Activated CD8-positive, alpha-beta memory T cell treated with anti-CD3 and anti-CD28 coated beads, Interleukin-2, amount 50 U/mL, for 48 hours (primary cell): Measurements from ENCODE around the gene ADAMTSL3.

Source experiments
- DNase-seq: peaks from one replicate; pipeline ENCODE4 v3.0.0-alpha.2; 2020

Gene ADAMTSL3, protein sequence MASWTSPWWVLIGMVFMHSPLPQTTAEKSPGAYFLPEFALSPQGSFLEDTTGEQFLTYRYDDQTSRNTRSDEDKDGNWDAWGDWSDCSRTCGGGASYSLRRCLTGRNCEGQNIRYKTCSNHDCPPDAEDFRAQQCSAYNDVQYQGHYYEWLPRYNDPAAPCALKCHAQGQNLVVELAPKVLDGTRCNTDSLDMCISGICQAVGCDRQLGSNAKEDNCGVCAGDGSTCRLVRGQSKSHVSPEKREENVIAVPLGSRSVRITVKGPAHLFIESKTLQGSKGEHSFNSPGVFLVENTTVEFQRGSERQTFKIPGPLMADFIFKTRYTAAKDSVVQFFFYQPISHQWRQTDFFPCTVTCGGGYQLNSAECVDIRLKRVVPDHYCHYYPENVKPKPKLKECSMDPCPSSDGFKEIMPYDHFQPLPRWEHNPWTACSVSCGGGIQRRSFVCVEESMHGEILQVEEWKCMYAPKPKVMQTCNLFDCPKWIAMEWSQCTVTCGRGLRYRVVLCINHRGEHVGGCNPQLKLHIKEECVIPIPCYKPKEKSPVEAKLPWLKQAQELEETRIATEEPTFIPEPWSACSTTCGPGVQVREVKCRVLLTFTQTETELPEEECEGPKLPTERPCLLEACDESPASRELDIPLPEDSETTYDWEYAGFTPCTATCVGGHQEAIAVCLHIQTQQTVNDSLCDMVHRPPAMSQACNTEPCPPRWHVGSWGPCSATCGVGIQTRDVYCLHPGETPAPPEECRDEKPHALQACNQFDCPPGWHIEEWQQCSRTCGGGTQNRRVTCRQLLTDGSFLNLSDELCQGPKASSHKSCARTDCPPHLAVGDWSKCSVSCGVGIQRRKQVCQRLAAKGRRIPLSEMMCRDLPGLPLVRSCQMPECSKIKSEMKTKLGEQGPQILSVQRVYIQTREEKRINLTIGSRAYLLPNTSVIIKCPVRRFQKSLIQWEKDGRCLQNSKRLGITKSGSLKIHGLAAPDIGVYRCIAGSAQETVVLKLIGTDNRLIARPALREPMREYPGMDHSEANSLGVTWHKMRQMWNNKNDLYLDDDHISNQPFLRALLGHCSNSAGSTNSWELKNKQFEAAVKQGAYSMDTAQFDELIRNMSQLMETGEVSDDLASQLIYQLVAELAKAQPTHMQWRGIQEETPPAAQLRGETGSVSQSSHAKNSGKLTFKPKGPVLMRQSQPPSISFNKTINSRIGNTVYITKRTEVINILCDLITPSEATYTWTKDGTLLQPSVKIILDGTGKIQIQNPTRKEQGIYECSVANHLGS (N-terminal part only)

DNA sequence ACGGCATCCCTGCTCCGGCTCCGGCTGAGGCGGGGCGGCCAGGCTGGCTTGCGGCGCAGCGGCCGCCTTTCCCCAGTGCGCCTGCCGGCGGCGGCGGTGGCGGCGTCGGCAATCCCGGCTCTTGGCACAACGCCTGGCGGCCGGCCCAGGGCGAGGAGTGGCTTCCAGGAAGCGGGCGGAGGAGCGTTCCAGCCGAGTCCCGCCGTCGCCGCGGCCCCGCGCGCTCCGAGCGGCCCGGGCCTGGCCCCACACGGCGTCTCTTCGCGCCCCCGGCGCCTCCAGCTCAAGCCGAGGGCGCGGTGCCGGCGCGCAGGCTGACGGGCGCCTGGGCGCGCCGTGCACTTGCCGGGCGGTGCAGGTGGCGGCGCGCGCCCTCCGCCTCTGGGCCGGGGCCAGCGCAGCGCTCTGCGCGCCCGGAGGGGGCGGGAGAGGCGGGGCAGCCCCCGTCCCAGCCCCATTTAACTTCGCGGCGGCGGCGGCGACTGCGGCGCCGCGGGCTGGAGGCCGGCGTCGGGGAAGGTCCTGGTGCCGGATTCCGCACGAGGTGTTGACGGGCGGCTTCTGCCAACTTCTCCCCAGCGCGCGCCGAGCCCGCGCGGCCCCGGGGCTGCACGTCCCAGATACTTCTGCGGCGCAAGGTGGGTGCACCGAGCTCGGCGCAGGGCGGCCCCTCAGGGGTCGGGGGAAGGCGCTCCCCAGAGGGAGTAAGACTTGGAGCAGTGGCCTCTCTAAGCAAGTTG, at the start of gene ADAMTSL3:
Gene ADAMTSL3, plus strand, starts transcription at position 485 of the 740 bp plus-strand sequence. CDS start 1,639 bp downstream, outside the sequence.
- no peak for DNase-seq

GRCh38 chr15:83604549-83604948, 49.4 kb upstream of the ADAMTSL3 start:
- no peak for DNase-seq

DNA sequence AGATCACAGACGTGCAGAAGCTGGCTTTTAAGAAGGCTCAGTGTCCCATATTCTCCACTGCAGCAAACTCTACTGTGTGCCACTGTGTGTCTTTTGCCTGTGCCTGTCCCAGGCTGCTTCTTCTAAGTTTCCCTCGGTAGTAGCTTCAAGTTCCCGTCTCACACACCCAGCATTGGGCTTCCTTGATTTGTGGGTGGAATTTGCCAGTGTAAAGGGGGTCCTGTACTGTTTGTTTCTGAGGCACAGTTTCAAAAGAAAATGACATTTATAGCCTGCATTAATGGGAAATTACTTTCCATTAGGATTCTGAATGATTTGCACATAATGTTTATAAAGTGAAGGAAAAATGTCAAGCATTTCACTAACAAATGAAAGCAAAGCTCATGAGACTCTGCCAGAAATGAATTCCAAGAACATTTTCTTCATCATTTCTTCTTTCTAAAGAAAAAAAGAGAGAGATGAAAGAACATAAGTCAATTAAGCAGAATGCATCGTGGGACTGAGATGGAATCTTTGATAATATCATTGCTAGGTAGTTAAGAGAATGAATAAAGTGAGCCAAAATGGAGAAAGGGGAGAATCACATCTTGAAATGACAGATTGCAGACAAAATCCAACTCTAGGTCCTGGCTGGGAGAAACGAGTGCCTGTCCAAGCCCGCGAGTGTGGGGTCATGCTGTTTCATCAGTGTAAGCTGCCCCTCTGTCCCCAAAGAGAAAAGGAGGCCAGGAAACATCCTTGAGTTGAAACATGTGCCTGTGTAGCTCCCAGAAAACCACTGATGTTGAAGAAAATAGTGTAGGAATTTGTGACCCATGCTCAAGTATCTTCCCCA, 48.6 kb upstream of the ADAMTSL3 start:
- DNase-seq = no peak

DNA sequence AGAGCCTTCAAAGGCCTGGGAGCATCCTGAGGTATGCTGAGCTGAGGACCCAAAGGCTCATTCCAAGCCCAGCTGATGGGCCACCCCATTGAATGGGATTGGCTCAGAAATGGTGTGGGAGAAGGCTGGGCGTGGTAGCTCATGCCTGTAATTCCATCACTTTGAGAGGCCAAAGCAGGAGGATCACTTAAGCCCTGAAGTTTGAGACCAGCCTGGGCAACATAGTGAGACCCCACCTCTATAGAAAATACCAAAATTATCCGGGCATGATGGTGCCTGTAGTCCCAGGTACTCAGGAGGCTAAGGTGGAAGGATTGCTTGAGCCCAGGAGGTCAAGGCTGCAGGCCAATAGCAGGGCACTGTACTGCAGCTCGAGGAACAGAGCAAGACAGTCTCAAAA, 43.8 kb upstream of the ADAMTSL3 start:
- no peak for DNase-seq

GRCh38 chr15:83610901-83611685, 42.8 kb upstream of the ADAMTSL3 start:
- DNase-seq = no peak

DNA sequence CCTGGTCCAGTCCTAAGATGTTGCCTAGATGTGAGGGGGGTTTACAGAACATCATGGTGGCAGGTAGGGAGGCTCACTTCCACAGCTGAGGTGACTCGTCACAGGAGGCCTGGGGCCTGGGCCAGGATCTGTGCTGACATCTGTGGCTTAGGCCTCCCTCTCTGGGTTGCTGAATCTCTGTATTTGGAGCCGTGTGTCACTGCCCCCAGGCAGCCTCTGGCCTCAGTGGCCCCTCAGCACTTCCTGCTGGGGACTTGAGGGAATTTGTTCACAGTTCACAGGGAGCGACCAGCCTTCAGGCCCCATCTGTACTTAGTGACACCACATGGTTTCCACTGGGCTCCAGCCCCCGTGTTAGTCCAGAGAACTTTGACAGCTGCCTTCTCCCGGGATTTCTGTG, 41.7 kb upstream of the ADAMTSL3 start:
- DNase-seq = no peak

GRCh38 chr15:83612898-83613635, 40.9 kb upstream of the ADAMTSL3 start:
- no peak for DNase-seq

GRCh38 chr15:83613714-83614113, 40.2 kb upstream of the ADAMTSL3 start:
- no peak for DNase-seq

DNA sequence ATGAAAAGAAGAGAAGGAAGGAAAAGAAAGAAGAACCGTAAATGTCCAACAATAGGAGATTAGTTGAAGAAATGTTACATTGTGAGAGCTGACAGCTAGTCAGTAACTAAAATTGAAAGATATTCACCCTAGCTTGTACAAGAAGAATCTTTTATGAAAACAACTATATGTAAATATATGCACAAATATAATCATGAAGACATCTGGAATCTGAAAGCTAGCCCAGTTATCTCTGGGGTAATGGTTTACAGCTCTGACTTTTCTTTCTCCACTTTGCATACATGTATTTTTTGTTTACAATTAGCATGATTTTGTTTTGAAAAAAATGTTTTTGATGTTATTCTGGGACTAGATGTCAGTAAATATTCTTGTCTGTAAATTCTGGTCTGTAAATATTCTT, 37.1 kb upstream of the ADAMTSL3 start:
- DNase-seq = no peak

GRCh38 chr15:83626171-83626802, 27.6 kb upstream of the ADAMTSL3 start:
- DNase-seq = no peak

DNA sequence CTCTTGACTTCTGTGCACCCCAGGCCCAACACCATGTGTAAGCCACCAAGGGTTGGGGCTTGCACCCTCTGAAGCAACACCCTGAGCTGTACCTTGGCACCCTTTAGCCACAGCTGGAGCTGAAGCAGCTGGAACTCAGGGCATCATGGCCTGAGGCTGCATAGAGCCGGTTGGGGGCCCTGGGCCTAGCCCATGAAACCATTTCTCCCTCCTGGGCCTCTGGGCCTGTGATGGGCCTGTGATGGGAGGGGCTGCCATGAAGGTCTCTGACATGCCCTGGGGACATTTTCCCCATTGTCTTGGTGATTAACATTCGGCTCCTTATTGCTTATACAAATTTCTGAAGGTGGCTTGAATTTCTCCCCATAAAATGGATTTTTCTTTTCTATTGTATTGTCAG, 22.4 kb upstream of the ADAMTSL3 start:
- no peak for DNase-seq

DNA sequence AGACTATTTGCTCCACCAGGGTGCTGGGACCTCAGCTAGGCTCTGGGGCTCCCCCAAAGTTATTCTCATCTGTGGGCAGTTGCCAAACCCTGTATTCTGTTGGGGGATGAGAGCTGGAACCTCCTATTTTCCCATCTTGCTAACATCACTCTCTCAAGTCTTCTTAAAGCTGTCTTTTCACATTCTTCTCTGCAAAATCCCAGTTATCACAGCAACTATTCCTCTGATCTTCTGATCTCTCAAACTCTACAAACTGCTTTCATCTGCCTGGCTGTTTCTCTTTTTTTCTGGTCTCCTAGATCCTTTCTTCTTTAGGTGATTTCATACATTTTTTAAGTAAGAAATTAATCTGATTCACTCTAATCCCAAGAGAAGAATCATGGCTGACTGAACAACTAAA, 10.7 kb upstream of the ADAMTSL3 start:
- DNase-seq = no peak

DNA sequence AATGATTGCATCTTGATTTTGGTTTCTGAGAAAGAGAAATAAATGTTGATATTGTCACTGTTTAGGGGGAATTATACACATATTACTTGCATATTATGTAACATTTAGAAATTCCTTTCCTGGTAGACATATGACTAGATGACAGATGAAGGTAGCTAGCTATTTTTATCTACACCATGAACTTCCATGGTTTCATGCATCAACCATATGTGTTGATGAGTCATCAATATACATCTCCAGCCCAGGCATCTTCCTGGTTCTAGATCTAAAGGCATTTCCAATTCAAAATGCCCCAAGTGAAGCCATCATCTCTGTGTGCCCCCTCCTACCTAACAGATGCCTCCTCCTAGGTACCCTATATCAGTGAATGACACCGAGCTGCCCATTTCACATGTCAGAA, 9.5 kb upstream of the ADAMTSL3 start:
- DNase-seq = no peak

- DNase-seq = no peak
Measured at GRCh38 chr15:83650831-83651230, 3.1 kb upstream of the ADAMTSL3 start.

DNA sequence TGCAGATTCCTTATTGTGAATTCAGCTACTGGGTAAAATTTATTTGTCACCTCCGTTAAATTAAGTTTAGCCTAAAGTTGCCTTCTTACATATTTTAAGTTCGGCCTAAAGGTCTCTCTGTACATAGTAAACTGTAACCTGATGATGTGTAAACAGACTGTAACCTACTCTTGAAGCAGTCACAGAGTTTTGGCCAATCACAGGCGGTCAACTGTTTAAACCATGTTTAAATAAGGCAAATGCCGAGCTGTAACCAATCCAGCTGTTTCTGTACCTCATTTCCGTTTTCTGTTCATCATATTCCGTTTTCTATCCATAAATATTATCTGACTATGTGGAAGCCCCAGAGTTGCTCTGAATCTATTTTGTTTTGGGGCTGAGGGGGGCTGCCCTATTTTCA, 2.4 kb upstream of the ADAMTSL3 start:
- DNase-seq = no peak

- DNase-seq = no peak
Measured at GRCh38 chr15:83652626-83653204, 1.2 kb upstream of the ADAMTSL3 start.

DNA sequence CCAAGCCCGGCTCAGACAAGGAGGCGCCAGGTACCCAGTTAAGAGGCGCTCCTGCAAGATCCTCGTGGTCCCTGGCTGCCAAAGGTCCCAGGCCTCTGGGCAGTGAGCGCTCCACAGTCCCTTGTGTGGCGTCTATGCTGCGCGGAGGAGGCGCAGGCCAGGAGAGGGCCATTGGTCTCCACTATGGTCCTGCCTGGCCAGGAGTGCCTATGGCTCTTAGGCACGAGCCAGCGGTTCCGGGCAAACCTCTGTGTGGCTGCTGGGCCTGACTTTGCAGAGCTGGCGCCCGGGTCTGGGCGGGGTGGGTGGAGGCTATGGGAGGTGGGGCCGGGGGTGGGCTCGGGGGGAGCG, 660 bp upstream of the ADAMTSL3 start:
- no peak for DNase-seq

GRCh38 chr15:83654379-83655236, 685 bp downstream of the ADAMTSL3 start:
- DNase-seq = no peak
